Neural cell (in vitro differentiated cells): Measurements from ENCODE around the gene ABHD12. TPM values are rescaled to one million over a fixed set of nuclear protein-coding genes. Genes with fewer than 3 reads are reported as not detected.

Experiments
- H2AFZ ChIP-seq: fragments of 200-600, 300-800 bp; sonication (generic), shearing (Covaris generic); 2 replicates; pipeline ENCODE4 v1.6.0; 2014; ENCODE audit warnings: low read depth, mild to moderate bottlenecking, antibody characterized with exemption, low read length, moderate library complexity
- H3F3A ChIP-seq: fragments of 200-600 bp; shearing (Covaris generic); 2 replicates; pipeline ENCODE4 v1.6.1; 2016; ENCODE audit warnings: mild to moderate bottlenecking, moderate library complexity, mixed read lengths, antibody characterized with exemption, low read length; ENCODE audit not compliant: insufficient read depth, poor library complexity, severe bottlenecking
- H3K27ac ChIP-seq: fragments of 200-600, 300-800 bp; sonication (generic), shearing (Covaris generic); 2 replicates; pipeline ENCODE4 v1.5.1; 2014; ENCODE audit warnings: mild to moderate bottlenecking, low read length, moderate library complexity
- H3K27me3 ChIP-seq: fragments of 300-800, 200-600 bp; sonication (generic), shearing (Covaris generic); 2 replicates; pipeline ENCODE4 v1.6.0; 2014; ENCODE audit warnings: mild to moderate bottlenecking, low read depth, low read length, moderate library complexity; ENCODE audit not compliant: insufficient read depth
- H3K36me3 ChIP-seq: fragments of 300-800, 200-600 bp; sonication (generic), shearing (Covaris generic); 2 replicates; pipeline ENCODE4 v1.5.1; 2014; ENCODE audit warnings: mild to moderate bottlenecking, antibody characterized with exemption, low read length, moderate library complexity; ENCODE audit not compliant: insufficient read depth
- H3K4me2 ChIP-seq: fragments of 300-800, 200-600 bp; sonication (generic), shearing (Covaris generic); 2 replicates; pipeline ENCODE4 v1.6.0; 2014; ENCODE audit warnings: mild to moderate bottlenecking, low read length
- H3K4me3 ChIP-seq: fragments of 300-800, 200-600 bp; sonication (generic), shearing (Covaris generic); 2 replicates; pipeline ENCODE4 v1.5.1; 2014; ENCODE audit warnings: mild to moderate bottlenecking, low read length, moderate library complexity
- H3K79me2 ChIP-seq: fragments of 200-600 bp; shearing (Covaris generic); replicated peaks from 2 replicates; pipeline ENCODE4 v1.6.0; 2014; ENCODE audit warnings: mild to moderate bottlenecking, low read length, moderate library complexity; ENCODE audit not compliant: insufficient read depth
- H3K9ac ChIP-seq: fragments of 300-800, 200-600 bp; sonication (generic), shearing (Covaris generic); 2 replicates; pipeline ENCODE4 v1.6.1; 2016; ENCODE audit warnings: mild to moderate bottlenecking, low read length, mixed read lengths
- H3K9me2 ChIP-seq: fragments of 200-600 bp; shearing (Covaris generic); 2 replicates; pipeline ENCODE4 v1.6.1; 2016; ENCODE audit warnings: mild to moderate bottlenecking, low read length, mixed read lengths; ENCODE audit not compliant: insufficient read depth
- H3K9me3 ChIP-seq: fragments of 200-600, 300-800 bp; sonication (generic), shearing (Covaris generic); 2 replicates; pipeline ENCODE4 v1.6.1; 2016; ENCODE audit warnings: mild to moderate bottlenecking, mixed run types, low read length, moderate library complexity, mixed read lengths
- H4K20me1 ChIP-seq: fragments of 200-600 bp; shearing (Covaris generic); 2 replicates; pipeline ENCODE4 v1.6.1; 2016; ENCODE audit warnings: mild to moderate bottlenecking, mixed run types; ENCODE audit not compliant: insufficient read depth
- EP300 ChIP-seq: fragments of 450-650 bp; conservative IDR thresholded peaks from 2 replicates; pipeline ENCODE4 v1.6.1; 2014; ENCODE audit warnings: antibody characterized with exemption, mild to moderate bottlenecking, moderate library complexity; ENCODE audit not compliant: poor library complexity, severe bottlenecking
- EZH2 ChIP-seq: fragments of 200-600, 300-800 bp; shearing (Covaris generic), sonication (generic); IDR thresholded peaks from 2 replicates; pipeline ENCODE4 v1.6.1; 2014; ENCODE audit warnings: antibody characterized with exemption, low read length, borderline replicate concordance, mild to moderate bottlenecking; ENCODE audit not compliant: insufficient read depth, poor library complexity, severe bottlenecking
- MXI1 ChIP-seq: fragments of 450-650 bp; conservative IDR thresholded peaks from 2 replicates; pipeline ENCODE4 v1.6.1; 2014; ENCODE audit warnings: antibody characterized with exemption, mild to moderate bottlenecking; ENCODE audit not compliant: poor library complexity, severe bottlenecking
- POLR2AphosphoS5 ChIP-seq: IDR thresholded peaks from 2 replicates; pipeline ENCODE4 v1.6.1; 2012
- RAD21 ChIP-seq: fragments of 450-650 bp; conservative IDR thresholded peaks from 2 replicates; pipeline ENCODE4 v1.6.1; 2014; ENCODE audit warnings: antibody characterized with exemption, mild to moderate bottlenecking, moderate library complexity
- REST ChIP-seq: IDR thresholded peaks from 2 replicates; pipeline ENCODE4 v1.6.1; 2012; ENCODE audit warnings: borderline replicate concordance
- SMC3 ChIP-seq: fragments of 450-650 bp; conservative IDR thresholded peaks from 2 replicates; pipeline ENCODE4 v1.6.1; 2014; ENCODE audit warnings: antibody characterized with exemption, mild to moderate bottlenecking, moderate library complexity; ENCODE audit not compliant: poor library complexity
- TAF1 ChIP-seq: IDR thresholded peaks from 2 replicates; pipeline ENCODE4 v1.6.1; 2012; ENCODE audit warnings: low read depth
- polyA plus RNA-seq: library from polyadenylated mRNA; depleted of rRNA; stranded (reverse); fragments of >200 nt; gene quantifications from 2 replicates; pipeline ENCODE4 v1.2.3, GENCODE V29; 2014
- TF ChIP-seq, protein P1 (sequence below): fragments of 450-650 bp; IDR thresholded peaks from 2 replicates; pipeline ENCODE4 v1.5.1; 2014; ENCODE audit warnings: antibody characterized with exemption, mild to moderate bottlenecking, moderate library complexity; ENCODE audit not compliant: poor library complexity, severe bottlenecking

Gene ABHD12
- polyA plus RNA-seq, 1 donor from 2014 or later = 32.3 TPM

- Histone ChIP-seq H3K79me2 (peaks cover 16% of the 10 kb centered on the region), H3K4me3 (peak overlapping the region; percentile 97), H2AFZ (peak overlapping the region; percentile 51), H4K20me1 (no peaks in the 10 kb centered on the region), H3K27me3 (no peaks in the 10 kb centered on the region), H3K4me2 (peak overlapping the region; percentile 50), H3F3A (no peaks in the 10 kb centered on the region), H3K9ac (peak overlapping the region; percentile 88), H3K9me2 (no peaks in the 10 kb centered on the region), H3K36me3 (no peaks in the 10 kb centered on the region), H3K27ac (peak overlapping the region; percentile 77), H3K9me3 (no peaks in the 10 kb centered on the region)
- TF ChIP-seq SMC3 = no peak
- TF ChIP-seq POLR2AphosphoS5 = peak; percentile 1
- TF ChIP-seq MXI1 = peak; percentile 26
Observed at GRCh38 chr20:25389858-25390537, 637 bp downstream of the ABHD12 start.

DNA sequence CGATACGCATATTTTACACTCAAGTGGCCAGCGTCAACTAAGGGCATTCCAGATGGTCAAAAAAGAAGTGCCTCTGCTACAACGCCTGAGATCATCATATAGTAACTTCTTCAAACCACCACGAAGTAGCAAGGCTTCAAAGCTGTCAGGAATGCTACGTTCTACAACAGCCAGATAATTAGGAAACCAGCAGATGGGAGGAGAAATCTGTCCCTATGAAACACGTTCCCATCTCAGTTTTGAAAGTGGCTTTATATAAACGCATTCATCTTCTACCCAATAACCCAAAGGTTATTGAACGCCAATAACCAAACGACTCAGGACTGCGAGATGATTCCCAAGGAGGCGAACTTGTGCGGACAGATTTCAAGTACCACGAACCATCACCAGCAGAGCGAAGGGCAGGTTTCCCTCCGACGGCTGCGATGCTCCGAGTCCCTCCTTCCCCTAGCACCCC is 1.2 kb downstream of the ABHD12 start:
- H3K9me3 ChIP-seq = no peaks in the 10 kb centered on the region
- TF ChIP-seq EZH2 (no peak), POLR2AphosphoS5 (peak; percentile 13)
- H3K36me3 ChIP-seq = no peaks in the 10 kb centered on the region
- no peaks in the 10 kb centered on the region for H3F3A ChIP-seq
- H3K9ac ChIP-seq = peak overlapping the region; percentile 88
- peaks cover 20% of the 10 kb centered on the region for H3K79me2 ChIP-seq
- H3K27me3 ChIP-seq = no peaks in the 10 kb centered on the region
- peak overlapping the region; percentile 77 for H3K27ac ChIP-seq
- H2AFZ ChIP-seq = peak overlapping the region; percentile 51
- peak overlapping the region; percentile 97 for H3K4me3 ChIP-seq
- H4K20me1 ChIP-seq = no peaks in the 10 kb centered on the region
- peak overlapping the region; percentile 50 for H3K4me2 ChIP-seq
- no peaks in the 10 kb centered on the region for H3K9me2 ChIP-seq

DNA sequence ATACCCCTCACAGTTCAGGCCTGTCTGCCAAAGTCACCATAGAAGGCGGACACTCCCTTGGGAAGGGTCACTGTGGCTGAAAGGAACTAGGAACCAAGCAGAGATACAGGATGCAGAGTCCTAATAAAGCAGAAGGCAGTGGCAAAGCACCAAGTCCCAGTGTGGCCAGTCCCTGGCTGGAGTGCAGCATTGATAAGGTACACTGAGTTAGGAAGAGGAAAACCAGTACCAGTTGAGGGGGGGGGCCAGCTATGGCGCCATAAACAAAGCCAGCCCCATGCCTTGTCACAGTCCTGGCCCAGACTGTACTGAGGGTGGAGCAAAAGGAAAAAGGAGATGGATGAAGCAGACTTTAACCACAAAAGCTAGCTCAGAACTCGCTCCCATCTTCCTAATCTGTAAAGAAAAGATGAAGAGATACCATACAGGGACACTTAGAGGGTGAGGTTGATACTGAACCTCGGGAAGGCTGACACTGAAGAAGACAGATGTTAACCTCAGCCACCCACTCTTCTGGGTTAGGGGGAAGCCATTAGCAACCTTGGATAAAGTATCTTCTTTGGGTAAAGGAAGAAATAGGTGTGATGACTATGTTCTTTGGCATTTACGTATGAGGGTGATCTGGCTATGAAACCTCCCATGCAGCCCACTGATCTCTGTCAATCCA is 7.8 kb downstream of the ABHD12 start:
- Histone ChIP-seq H3K4me3 (no peak overlapping the region), H4K20me1 (no peaks in the 10 kb centered on the region), H3K9me2 (no peaks in the 10 kb centered on the region), H2AFZ (no peak overlapping the region), H3K9me3 (no peaks in the 10 kb centered on the region), H3K27ac (no peak overlapping the region), H3K36me3 (no peaks in the 10 kb centered on the region), H3K4me2 (no peak overlapping the region), H3K79me2 (peaks cover 31% of the 10 kb centered on the region), H3K9ac (no peak overlapping the region), H3F3A (no peaks in the 10 kb centered on the region), H3K27me3 (no peaks in the 10 kb centered on the region)
- TF ChIP-seq SMC3 = no peak
- TF ChIP-seq EZH2 = no peak
- no peak for TF ChIP-seq TAF1

DNA sequence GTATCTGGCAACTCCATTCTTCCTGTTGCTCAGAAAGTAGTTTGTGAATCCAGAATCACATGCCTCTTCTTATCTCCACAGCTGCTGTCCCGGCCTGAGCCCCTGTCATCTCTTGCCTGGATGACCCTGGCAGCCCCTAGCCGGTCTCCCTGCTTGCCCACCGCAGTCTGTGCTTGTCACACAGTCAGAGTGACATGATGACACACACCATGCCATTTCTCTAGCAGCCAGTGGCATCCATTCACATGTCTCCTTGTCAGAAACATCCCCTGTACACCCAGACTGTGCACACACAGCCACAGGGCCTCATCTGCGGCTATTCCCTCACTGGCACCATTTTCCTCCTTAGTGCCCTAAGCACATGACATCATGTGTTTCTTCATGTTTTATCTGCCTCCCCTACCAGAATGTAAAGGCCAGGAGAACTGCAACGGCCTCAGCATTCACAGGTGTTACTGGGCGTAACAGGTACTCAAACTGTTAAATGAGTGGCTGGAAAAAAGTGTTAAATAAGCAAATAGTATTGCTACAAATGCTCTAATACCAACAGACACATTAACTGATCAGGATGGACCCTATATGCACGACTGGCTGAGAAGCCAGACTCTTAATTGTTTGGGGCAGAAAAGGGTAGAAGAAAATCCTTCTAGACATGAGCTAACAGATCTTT is 9.6 kb downstream of the ABHD12 start:
- Histone ChIP-seq H2AFZ (no peak overlapping the region), H3K27me3 (no peaks in the 10 kb centered on the region), H3K4me2 (no peak overlapping the region), H3K36me3 (no peaks in the 10 kb centered on the region), H3K9ac (no peak overlapping the region), H3K9me3 (no peaks in the 10 kb centered on the region), H3K27ac (no peak overlapping the region), H3K79me2 (peaks cover 23% of the 10 kb centered on the region), H3F3A (no peaks in the 10 kb centered on the region), H3K4me3 (no peak overlapping the region), H4K20me1 (no peaks in the 10 kb centered on the region), H3K9me2 (no peaks in the 10 kb centered on the region)
- TF ChIP-seq EZH2 = no peak
- no peak for TF ChIP-seq EP300
- TF ChIP-seq, protein P1, sequence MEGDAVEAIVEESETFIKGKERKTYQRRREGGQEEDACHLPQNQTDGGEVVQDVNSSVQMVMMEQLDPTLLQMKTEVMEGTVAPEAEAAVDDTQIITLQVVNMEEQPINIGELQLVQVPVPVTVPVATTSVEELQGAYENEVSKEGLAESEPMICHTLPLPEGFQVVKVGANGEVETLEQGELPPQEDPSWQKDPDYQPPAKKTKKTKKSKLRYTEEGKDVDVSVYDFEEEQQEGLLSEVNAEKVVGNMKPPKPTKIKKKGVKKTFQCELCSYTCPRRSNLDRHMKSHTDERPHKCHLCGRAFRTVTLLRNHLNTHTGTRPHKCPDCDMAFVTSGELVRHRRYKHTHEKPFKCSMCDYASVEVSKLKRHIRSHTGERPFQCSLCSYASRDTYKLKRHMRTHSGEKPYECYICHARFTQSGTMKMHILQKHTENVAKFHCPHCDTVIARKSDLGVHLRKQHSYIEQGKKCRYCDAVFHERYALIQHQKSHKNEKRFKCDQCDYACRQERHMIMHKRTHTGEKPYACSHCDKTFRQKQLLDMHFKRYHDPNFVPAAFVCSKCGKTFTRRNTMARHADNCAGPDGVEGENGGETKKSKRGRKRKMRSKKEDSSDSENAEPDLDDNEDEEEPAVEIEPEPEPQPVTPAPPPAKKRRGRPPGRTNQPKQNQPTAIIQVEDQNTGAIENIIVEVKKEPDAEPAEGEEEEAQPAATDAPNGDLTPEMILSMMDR = no peak
- no peak for TF ChIP-seq SMC3
- TF ChIP-seq TAF1 = no peak
- TF ChIP-seq MXI1 = no peak
- no peak for TF ChIP-seq REST
- no peak for TF ChIP-seq RAD21
- no peak for TF ChIP-seq POLR2AphosphoS5
